GM12878 (cell line): ENCODE results near the gene EAF2. TPM values are rescaled to one million over a fixed set of nuclear protein-coding genes. Genes with fewer than 3 reads are reported as not detected.

ENCODE experiments used
- ATAC-seq: fragments of 200-7000 bp; cut with Tn5 transposase; 3 replicates; pipeline ENCODE4 v1.9.1; 2020; ENCODE audit warnings: mild to moderate bottlenecking, moderate library complexity
- BruUV-seq: library from RNA; stranded (reverse); fragments of 400-500 nt; replicated peaks from 2 replicates; lab custom pipeline; 2021; lab: Mats Ljungman, UMichigan
- CTCF ChIA-PET: fragments of 300-600 bp; sonication (Branson Sonifier 250); formaldehyde crosslinking; extraction: SDS; loops from one replicate; lab custom pipeline; 2021; ENCODE audit warnings: inconsistent platforms; lab: Yijun Ruan, JAX
- POLR2A ChIA-PET: fragments of 350-600 bp; formaldehyde crosslinking; extraction: SDS; loops from one replicate; lab custom pipeline; 2021; ENCODE audit warnings: inconsistent platforms; lab: Charles Lee
- RAD21 ChIA-PET: fragments of 300-600 bp; sonication (Branson Sonifier 250); formaldehyde crosslinking; loops from one replicate; lab custom pipeline; 2023; ENCODE audit warnings: antibody characterized with exemption; ENCODE audit not compliant: unreplicated experiment; lab: Charles Lee
- SMC1A ChIA-PET: fragments of 300-600 bp; sonication (Branson Sonifier 250); formaldehyde crosslinking; loops from one replicate; lab custom pipeline; 2023; ENCODE audit not compliant: unreplicated experiment, uncharacterized antibody; lab: Charles Lee
- DNase-seq: peaks from one replicate; pipeline ENCODE4 v3.0.0-alpha.2; 2011; ENCODE audit warnings: low read depth, low spot score
- FAIRE-seq: peaks from 3 replicates; lab custom pipeline; 2011; peaks lifted over from hg19 to GRCh38; lab: Jason Lieb, UNC
- H2AFZ ChIP-seq: 2 replicates; pipeline ENCODE4 v1.6.0; 2011; ENCODE audit warnings: low read depth, low read length, control low read depth; ENCODE audit not compliant: control insufficient read depth
- H3K27ac ChIP-seq: 2 replicates; pipeline ENCODE4 v1.5.1; 2011; ENCODE audit warnings: control low read depth; ENCODE audit not compliant: control insufficient read depth, insufficient read depth
- H3K27me3 ChIP-seq, 2 experiments: replicated peaks in 1 of 2; 2 replicates each; pipeline versions ENCODE4 v1.6.0 to v1.6.1; 2011; ENCODE audit warnings: low read length in 1 of 2; ENCODE audit not compliant: control insufficient read depth in 2 of 2, insufficient read depth in 2 of 2
- H3K36me3 ChIP-seq, 2 experiments: 2 replicates each; pipeline ENCODE4 v1.5.1; 2011; ENCODE audit warnings: low read length in 1 of 2; ENCODE audit not compliant: control insufficient read depth in 2 of 2, insufficient read depth in 2 of 2
- H3K4me1 ChIP-seq: 2 replicates; pipeline ENCODE4 v1.6.1; 2011; ENCODE audit warnings: mild to moderate bottlenecking, low read length, moderate library complexity, mixed read lengths; ENCODE audit not compliant: control insufficient read depth, insufficient read depth
- H3K4me2 ChIP-seq: 2 replicates; pipeline ENCODE4 v1.6.0; 2011; ENCODE audit warnings: control low read depth; ENCODE audit not compliant: control insufficient read depth, insufficient read depth
- H3K4me3 ChIP-seq: fragments of 200-600 bp; sonication (generic); 2 replicates; pipeline ENCODE4 v1.5.1; 2016
- H3K79me2 ChIP-seq: 2 replicates; pipeline ENCODE4 v1.6.0; 2011; ENCODE audit warnings: low read length; ENCODE audit not compliant: control insufficient read depth, insufficient read depth
- H3K9ac ChIP-seq: 2 replicates; pipeline ENCODE4 v1.8.0; 2011; ENCODE audit warnings: low read length, control low read depth, mixed read lengths; ENCODE audit not compliant: control insufficient read depth, insufficient read depth
- H3K9me3 ChIP-seq: replicated peaks from 3 replicates; pipeline ENCODE4 v1.5.1; 2011; ENCODE audit warnings: mild to moderate bottlenecking, low read length; ENCODE audit not compliant: control insufficient read depth, insufficient read depth
- H4K20me1 ChIP-seq: 2 replicates; pipeline ENCODE4 v1.6.0; 2011; ENCODE audit not compliant: control insufficient read depth, insufficient read depth
- ATF2 ChIP-seq: IDR thresholded peaks from 2 replicates; pipeline ENCODE4 v1.6.1; 2012; ENCODE audit warnings: low read length, inconsistent platforms
- BRCA1 ChIP-seq: IDR thresholded peaks from 2 replicates; pipeline ENCODE4 v1.6.1; 2011; ENCODE audit warnings: low read depth, low read length, improper control_type of control experiment
- CHD2 ChIP-seq: IDR thresholded peaks from 2 replicates; pipeline ENCODE4 v1.6.1; 2011; ENCODE audit warnings: low read depth, low read length, improper control_type of control experiment, borderline replicate concordance
- FOS ChIP-seq: IDR thresholded peaks from 3 replicates; pipeline ENCODE4 v1.6.1; 2011; ENCODE audit warnings: borderline replicate concordance; ENCODE audit not compliant: insufficient read length; ENCODE audit errors: extremely low read depth
- NR2F1 ChIP-seq: fragments of 450-650 bp; conservative IDR thresholded peaks from 2 replicates; pipeline ENCODE4 v1.6.1; 2017; ENCODE audit warnings: mild to moderate bottlenecking
- POLR2AphosphoS5 ChIP-seq: IDR thresholded peaks from 2 replicates; pipeline ENCODE4 v1.6.1; 2011; ENCODE audit warnings: mild to moderate bottlenecking, low read length, inconsistent platforms
- REST ChIP-seq: IDR thresholded peaks from 2 replicates; pipeline ENCODE4 v1.6.1; 2012; ENCODE audit warnings: mild to moderate bottlenecking, low read depth, low read length
- SIN3A ChIP-seq: IDR thresholded peaks from 2 replicates; pipeline ENCODE4 v1.6.1; 2012; ENCODE audit warnings: low read depth, low read length, improper control_type of control experiment
- ZZZ3 ChIP-seq: IDR thresholded peaks from 2 replicates; pipeline ENCODE4 v1.6.1; 2011; ENCODE audit warnings: low read depth; ENCODE audit not compliant: control insufficient read depth, insufficient read length
- WGBS: methylation state at CpG from one replicate; pipeline ENCODE4 v1.1.6; 2016; ENCODE audit warnings: low lambda C conversion rate; ENCODE audit not compliant: insufficient replicate concordance, insufficient coverage; ENCODE audit errors: missing lambda C conversion rate; 5-methylcytosine and 5-hydroxymethylcytosine counted together
- in situ Hi-C: fragments of 300-500 bp; cut with MboI; formaldehyde crosslinking; loops from 9 replicates; pipeline ENCODE4 v1.14.3; 2018; ENCODE audit warnings: mixed read lengths
- intact Hi-C: fragments of 100-400 bp; cut with micrococcal nuclease; formaldehyde crosslinking; loops from one replicate; pipeline ENCODE4 v1.14.2; 2022; ENCODE audit not compliant: unreplicated experiment
- polyA plus RNA-seq, 11 experiments: library from polyadenylated mRNA; depleted of rRNA in 4 of 11; unstranded in 6 of 11; stranded (reverse) in 5 of 11; fragments of >200 nt; fragmentation: Nextera tagmentation in 4 of 11; fragmentation: Illumina TruSeq in 1 of 11; extraction: Ambion mirVana in 4 of 11; extraction: Trizol in 1 of 11; gene quantifications; 1 replicate in 1 of 11; 2 replicates in 10 of 11; pipeline versions ENCODE4 v1.2.1 to v1.2.3, GENCODE V29; 2011 to 2016; ENCODE audit warnings: inconsistent platforms in 2 of 11, missing spikeins in 2 of 11, low read depth in 1 of 11
- total RNA-seq, 4 experiments: library from RNA; depleted of rRNA in 3 of 4; stranded (reverse); fragments of >200 nt in 3 of 4; fragmentation: Illumina TruSeq in 1 of 4; extraction: Trizol in 1 of 4; gene quantifications; 2 replicates each; pipeline versions ENCODE4 v1.2.1 to v1.2.3, GENCODE V29; 2013 to 2021

EAF2 gene
- total and polyA plus RNA-seq, 10 of the 15 experiments (the other 5 are each of a cell fraction or from before 2014, with no cell fraction given) = 47.3 to 193 (median 72.2) TPM

- H3K9ac ChIP-seq = no peak overlapping the region
- intact Hi-C loops = loop anchor here (10.0 kb wide), 1 partner anchor 379 kb away; no protein-coding TSS in a partner anchor
- no peak overlapping the region for H3K4me2 ChIP-seq
- H3K36me3 ChIP-seq = peaks cover 0 to 3% of the 10 kb centered on the region in 2 experiments; a peak in 3 of 4 replicates
- no peak for FAIRE-seq
- no peak for DNase-seq
- TF ChIP-seq ATF2 (no peak), SIN3A (no peak), BRCA1 (no peak), ZZZ3 (no peak), FOS (no peak), NR2F1 (no peak), REST (no peak), POLR2AphosphoS5 (no peak), CHD2 (no peak)
- no peak overlapping the region for H3K4me3 ChIP-seq
- ChIA-PET CTCF (interaction anchor here (3.0 kb wide), 1 partner anchor 10 kb away, joined by 10 read pairs; the partner anchor contains the start of gene SLC15A2), RAD21 (interaction anchor here (1.2 kb wide), 1 partner anchor 206 kb away, joined by 4 read pairs; no protein-coding TSS in a partner anchor), POLR2A (no interaction called here), SMC1A (interaction anchor here (0.7 kb wide), 1 partner anchor 215 kb away, joined by 3 read pairs; no protein-coding TSS in a partner anchor)
- ATAC-seq = no peak
- in situ Hi-C loops = no loop called here
- no peak overlapping the region for H2AFZ ChIP-seq
- no peaks in the 10 kb centered on the region; the same call in 1 of the 2 replicates for H3K79me2 ChIP-seq
- H3K27ac ChIP-seq = no peak overlapping the region
- H4K20me1 ChIP-seq = no peaks in the 10 kb centered on the region
- no peaks in the 10 kb centered on the region for H3K9me3 ChIP-seq
- no peaks in the 10 kb centered on the region for H3K27me3 ChIP-seq
- H3K4me1 ChIP-seq = no peaks in the 10 kb centered on the region
- BruUV-seq = no TSS peak
- 95% methylated on average over 2 of the region's 2 CpGs for WGBS
Measured at GRCh38 chr3:121885386-121885785, 50.4 kb downstream of the EAF2 start.
